ENCODE data around the gene GRID1.

Gene GRID1

GRCh38 chr10:85612833-85613232, 753.8 kb downstream of the GRID1 start:
- no peak for DNase-seq (ENCODE audit: low read depth)

GRCh38 chr10:85612378-85612775, 754.2 kb downstream of the GRID1 start:
- DNase-seq (ENCODE audit: low read depth), result no peak

DNA sequence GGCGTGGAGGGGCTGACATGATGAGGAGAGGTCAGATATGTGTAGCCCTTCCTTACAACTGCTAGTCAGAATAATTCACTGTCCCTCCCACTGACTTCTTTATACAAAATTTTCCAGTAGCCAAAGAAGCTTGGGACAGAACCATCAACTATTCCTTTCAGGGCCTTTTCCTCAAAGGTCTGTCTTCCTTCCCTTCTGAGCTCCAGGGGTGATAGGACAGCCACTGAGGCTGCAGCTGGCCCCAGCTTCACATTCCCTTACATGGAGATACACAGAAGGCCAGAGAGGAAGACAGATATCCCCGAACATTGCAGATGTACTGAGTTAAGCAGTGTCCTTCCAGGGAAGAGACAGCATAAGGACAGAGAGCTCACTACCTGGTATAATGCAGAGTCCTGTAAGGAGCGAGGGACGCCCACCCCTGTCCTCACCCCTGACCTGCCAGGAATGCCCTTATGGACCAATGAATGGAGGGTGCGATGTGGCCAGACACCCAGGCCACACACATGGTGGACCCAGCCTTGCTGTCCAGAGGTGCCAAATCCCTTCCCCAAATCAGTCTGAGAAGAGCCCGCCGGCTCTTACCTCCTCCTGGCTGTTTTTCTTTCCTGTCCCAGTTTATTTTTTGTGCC, 754.7 kb downstream of the GRID1 start:
- no peak for DNase-seq (ENCODE audit: low read depth)

DNA sequence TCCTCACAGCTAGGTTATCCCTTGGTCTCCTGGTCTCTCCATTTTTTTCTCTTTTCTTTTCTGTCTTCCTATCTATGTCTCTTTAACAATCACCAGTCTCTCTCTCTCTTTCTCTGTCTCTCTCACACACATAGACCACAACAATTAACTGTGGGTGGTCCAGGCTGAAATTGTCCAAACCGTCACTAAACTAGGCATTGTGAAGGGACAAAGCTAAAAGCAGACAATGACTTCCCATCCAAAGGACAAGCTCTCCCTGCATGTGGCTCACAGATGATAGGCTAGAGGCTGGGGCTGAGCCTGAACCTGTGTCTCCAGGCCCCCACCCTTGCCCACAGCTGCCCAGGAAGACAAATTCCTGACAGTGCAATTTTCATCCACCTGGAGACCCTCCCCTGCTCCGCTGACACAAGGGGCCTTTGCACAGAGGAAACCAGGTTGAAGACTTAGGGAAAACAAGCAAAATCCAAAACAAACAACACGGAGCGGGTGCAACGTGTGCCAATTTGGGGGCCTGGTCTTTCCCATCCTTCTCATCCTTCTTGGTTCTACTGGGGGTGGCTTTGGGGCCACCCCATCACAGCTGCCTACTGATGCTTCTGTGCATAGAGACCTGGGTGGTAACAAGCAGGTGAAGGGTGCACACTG, 755.4 kb downstream of the GRID1 start:
- no peak for DNase-seq (ENCODE audit: low read depth)

GRCh38 chr10:85610381-85611092, 756.1 kb downstream of the GRID1 start:
- DNase-seq (ENCODE audit: low read depth), result no peak

DNA sequence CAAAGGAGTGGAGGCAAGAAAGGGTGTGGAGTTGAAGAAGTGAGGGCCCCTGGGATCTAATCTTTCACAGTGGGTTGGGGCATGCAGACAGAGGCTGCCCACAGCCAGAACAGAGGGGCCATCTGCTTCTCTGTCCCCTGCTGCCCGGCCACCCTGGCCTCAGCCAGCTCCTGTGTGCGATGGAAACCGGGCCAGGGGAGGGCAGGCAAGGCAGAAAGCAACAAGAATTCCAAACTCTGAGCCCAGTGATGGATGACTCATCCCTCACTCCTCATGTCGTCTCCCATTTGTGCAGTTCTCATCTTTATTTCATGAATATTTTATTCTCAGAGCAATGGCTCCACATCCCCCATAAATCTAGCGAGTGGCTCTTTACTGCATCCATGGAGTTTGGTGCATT, 757.1 kb downstream of the GRID1 start:
- DNase-seq (ENCODE audit: low read depth), result no peak

GRCh38 chr10:85608706-85609105, 757.9 kb downstream of the GRID1 start:
- no peak for DNase-seq (ENCODE audit: low read depth)

DNA sequence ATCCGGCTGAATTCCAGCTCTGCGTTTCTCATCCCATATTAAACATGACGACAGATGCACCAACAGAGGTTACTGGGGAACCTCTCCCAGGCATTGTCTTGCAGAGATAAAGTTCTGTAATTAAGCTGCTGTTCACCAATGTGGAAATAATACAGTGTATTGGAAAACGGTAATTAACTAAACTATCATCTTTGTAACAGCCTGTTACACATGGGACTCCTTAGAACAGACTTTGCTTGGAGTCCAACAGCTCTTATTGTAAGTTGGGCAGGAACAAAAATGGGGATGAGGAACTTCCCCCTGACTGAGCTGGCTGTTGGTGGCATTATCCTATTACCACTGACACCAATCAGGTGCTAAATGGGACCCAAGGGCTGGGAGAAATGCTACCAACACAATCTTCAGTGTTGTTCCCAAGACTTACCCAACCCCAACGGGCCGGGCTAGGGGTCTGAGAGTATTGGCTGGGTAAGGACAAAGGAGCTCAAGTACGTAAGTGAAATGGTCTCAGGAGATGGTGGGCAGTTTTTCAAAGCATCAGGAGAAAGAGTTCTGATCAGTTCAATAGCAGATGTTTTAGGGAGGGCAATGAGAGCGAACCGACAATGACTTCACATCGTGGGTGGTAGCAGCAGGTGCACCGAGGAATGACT, 759.4 kb downstream of the GRID1 start:
- DNase-seq (ENCODE audit: low read depth), result no peak

- no peak for DNase-seq (ENCODE audit: low read depth)
Observed at GRCh38 chr10:85606401-85606800, 760.2 kb downstream of the GRID1 start.

- no peak for DNase-seq (ENCODE audit: low read depth)
Observed at GRCh38 chr10:85604884-85605283, 761.7 kb downstream of the GRID1 start.

DNA sequence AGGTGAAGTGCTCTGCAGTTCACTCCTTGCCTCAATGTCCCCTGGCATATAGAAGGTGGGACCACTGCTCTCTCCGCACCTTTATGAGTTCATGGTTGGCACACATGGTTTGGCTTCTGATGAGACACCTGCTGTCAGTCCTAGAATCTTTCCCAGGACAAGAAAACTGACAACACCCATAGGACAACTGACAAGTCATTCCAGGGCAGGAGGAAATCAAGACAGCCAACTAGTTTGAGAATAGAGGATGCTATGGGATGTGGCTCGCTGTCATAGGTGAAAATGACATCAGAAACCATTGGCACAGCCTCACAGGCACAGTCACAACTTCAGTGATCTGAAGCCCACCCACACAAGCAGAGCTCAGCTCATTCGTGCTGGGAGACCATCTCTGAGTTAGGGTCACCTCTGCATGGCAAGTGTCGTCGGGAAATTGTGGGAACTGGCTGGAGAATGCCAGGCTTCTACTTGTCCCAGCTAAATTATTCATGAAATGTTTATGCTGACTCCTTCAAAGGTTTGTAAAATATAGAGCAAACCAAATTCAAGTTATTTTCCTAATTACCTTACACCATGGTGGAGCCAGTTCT, 762.4 kb downstream of the GRID1 start:
- no peak for DNase-seq (ENCODE audit: low read depth)

DNA sequence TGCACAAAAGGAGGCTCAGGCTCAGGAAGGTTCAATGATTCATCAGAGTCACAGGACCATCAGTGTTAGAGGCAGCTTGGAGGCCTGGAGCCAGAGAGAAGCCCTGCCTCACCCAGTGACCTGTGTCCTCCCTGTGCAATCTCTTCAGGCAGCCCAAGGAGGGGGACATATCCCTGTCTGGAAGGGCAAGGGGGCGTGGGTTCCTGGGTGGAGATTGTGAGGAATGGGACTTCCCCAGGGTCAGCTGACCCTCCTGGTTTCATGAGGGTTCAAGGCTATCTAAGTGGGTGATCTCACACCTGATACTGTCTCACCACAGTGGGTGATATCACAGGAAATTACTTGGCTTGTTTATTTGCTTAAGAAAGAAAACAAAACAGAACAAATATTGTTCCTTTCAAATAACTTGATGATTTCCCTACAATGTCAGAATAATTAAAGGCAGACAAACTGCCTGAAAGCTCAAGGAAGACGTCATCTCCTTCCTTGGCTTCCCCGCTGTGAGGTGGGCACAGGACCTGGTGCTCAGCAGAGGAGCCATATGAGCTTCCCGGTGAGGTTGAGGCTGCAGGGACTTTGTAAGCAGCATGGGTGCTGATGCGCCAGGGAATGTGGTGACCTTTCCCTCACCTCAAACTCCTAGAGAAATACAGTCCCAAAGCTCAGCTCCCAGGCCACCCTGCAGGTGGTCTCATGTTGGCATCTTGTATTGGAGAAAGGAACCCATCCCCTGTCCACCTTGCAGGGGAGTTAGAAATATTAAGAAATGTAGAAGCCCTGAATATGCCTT, 763.2 kb downstream of the GRID1 start:
- DNase-seq (ENCODE audit: low read depth), result no peak

DNA sequence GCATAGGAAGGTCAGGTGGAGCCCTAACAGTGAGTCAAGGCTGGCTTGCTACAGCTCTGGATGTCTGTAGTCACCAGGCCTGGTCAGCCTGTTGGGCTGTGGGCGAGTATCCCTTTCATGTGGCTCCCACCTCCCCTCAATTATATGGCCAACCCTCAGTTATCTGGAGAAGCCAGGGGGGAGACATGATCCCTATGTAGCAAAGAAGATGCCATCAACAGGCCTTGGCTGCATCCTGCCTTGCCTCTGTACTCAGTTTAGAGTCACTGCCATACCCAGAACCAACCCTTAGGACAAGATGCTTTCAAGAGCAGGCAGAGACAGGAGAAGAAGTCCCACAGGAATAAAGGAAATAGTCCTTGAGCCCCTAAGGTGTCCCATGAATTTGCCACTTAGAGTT, 763.9 kb downstream of the GRID1 start:
- DNase-seq (ENCODE audit: low read depth), result no peak

DNA sequence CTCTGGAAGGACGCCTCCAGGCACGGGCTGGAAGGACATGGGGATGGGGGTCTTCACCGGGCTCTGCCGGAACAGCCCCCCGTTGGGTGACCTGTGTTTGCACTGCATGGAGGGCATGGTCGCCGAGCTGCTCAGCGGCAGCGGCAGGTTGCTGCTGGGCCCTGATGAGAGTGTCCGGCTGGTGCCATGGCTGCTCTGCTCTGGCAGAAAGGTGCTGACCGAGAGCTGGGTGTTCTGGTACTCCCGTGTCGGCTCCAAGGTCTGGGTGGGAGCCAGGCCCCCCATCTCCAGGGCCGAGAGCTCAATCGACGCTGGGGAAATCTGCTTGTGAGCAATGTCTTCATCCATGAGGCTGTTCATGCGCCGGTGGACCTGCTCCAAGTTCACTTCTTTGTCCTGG, 764.3 kb downstream of the GRID1 start:
- DNase-seq (ENCODE audit: low read depth), result no peak

DNA sequence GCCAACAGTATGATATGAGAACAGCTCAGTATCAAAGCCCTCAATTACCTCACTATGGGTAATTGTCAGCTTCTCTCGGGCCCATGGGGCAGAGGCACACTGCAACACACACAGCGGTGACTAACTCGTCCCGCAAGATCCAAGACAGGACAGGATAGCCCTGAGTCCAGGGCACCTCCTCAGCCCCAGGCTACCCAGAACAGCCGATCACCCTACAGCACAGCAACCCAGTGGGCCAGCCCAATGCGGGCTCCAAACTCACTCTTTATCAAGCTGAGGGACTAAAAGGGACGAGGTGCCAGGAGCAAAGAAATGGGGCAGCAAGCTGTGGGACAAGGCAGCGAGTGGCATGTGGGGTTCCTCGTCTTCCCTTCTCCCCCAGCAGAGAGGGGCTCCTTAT, 765.1 kb downstream of the GRID1 start:
- DNase-seq (ENCODE audit: low read depth), result no peak

- DNase-seq (ENCODE audit: low read depth), result no peak
Observed at GRCh38 chr10:85600744-85601081, 765.9 kb downstream of the GRID1 start.

DNA sequence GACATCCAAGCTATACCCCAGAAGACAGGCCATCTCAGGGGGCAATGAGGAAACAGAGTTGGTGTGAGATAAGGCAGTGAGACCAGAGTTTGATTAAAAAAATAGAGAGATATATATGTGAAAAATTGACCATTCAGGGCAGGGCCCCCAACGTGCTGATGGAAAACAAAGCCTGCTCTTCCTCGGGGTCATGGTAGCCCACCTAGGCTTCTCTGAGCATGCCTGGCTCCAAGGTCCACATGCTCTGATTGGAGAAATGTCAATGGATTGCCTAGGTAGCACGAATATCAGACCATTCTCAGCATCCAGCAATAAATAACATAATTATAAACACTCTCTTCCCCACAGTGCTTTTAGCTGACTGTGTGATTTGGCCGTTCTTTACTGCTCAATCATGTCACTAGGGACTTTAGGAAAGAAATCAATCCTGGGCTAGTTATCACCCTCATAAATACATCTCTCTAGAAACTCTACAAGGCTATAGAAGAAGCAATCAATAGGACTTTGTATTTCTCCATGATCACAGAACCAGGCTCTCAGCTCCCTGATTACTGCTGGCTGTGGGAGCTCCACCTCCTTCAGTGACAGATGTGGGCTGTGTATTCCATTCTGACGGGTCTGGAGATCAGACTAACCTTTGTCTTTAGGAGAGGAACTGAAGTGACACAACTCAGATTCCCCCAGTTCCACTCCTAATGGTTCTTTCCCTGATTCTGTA, 766.4 kb downstream of the GRID1 start:
- DNase-seq (ENCODE audit: low read depth), result no peak

GRCh38 chr10:85599081-85599480, 767.5 kb downstream of the GRID1 start:
- no peak for DNase-seq (ENCODE audit: low read depth)

GRCh38 chr10:85598646-85599045, 767.9 kb downstream of the GRID1 start:
- DNase-seq (ENCODE audit: low read depth), result no peak

DNA sequence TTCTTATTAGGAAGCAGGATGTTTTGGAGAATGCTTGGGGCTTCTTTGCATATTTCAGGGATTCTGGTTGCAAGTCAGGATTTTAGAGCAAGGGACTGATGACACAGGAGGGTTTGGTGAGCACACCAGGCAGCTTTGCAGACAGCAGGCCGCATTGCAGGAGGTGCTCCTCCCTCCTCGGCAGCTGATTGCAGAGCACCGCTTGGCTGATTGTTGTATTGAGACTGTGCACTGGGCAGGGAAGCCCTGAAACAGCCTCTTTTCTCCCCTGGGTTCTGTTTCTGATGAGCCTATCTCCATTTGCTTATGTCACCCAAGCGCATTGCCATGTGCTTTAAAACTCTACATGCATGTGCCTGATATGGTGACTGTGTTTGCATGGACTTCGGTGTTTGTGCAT, 769.6 kb downstream of the GRID1 start:
- no peak for DNase-seq (ENCODE audit: low read depth)

DNA sequence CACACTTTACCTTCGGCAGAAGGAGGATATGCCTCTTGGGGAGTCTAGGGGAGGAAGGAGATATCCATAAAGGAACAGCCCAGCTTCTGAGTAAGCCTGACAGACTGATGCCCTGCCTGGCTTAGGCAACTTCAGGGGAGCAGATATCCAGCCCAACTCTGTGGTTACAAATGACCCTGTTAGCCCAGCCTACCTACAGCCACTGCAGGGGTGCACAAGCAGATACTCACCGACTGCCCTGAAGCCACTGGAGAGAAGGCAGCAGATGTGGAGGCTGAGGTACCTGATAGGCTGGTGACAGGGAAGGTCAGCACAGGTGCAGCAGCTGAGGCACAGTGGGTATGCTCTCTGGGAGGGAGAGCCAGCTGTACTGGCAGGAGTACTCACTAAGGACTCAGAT, 770.2 kb downstream of the GRID1 start:
- no peak for DNase-seq (ENCODE audit: low read depth)

All from stimulated activated CD8-positive, alpha-beta memory T cell treated with anti-CD3 and anti-CD28 coated beads, Interleukin-12 subunit alpha, Interleukin-12 subunit beta, amount 100 ng/mL, for 1 hour (primary cell).